ENCODE data around the gene CDX2.
"Not testable (repeated sequence)": the region's sequence is repeated elsewhere in the genome, so short reads cannot be mapped to it uniquely, and the experiment has no call there.

CDX2 gene, protein sequence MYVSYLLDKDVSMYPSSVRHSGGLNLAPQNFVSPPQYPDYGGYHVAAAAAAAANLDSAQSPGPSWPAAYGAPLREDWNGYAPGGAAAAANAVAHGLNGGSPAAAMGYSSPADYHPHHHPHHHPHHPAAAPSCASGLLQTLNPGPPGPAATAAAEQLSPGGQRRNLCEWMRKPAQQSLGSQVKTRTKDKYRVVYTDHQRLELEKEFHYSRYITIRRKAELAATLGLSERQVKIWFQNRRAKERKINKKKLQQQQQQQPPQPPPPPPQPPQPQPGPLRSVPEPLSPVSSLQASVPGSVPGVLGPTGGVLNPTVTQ

DNA sequence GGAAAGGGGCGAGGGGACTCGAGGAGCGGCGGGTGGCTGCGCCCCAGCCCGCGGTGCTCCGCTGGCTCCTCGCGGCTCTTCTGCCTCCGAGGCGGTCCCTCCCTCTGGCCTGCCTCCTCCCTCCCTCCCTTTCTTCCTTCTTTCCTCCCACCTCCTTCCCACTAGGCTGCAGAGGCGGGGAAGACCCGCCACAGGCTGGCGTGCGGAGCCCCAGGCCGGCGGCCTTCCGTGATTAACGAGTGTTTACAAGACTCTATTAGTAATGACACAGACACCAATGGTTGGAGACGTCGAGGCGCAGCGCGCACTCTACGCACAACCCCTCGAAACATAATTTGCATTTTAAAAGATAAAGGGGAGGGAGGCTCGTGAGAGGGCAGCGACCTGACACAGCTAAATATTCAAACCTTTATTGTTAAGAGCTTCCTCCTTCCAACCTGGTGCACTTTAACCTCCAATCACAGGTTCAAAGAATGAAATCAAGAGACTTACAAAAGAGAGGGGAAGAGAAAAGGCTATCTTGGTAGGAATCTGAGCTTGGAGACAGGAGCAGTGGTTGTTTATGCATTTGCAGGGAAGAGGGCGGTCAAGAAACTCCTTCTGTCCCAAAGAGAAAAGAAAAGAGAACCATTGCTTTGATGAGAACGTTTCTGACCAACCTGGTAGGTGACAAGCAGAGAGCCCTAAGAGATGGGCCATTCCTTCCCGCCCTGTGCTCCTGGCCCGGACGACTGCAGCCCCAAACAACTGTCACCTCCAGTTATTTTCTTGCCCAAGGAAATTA, at the start of gene CDX2:
CDX2 (minus strand) TSS at position 234 of the 784 bp plus-strand sequence. CDS start 309 bp downstream, outside the sequence.
- H3K4me1 Mint-ChIP-seq (ENCODE audit: low read depth): peaks cover 26% of the 10 kb centered on the region
- no peaks in the 10 kb centered on the region for H3K9me3 Mint-ChIP-seq
- no peak for DNase-seq
- no peak within 1 kb of the TSS for H3K4me3 Mint-ChIP-seq
- peaks cover 93% of the 10 kb centered on the region for H3K27me3 Mint-ChIP-seq
- H3K36me3 Mint-ChIP-seq (ENCODE audit: low read depth): no peaks in the 10 kb centered on the region
- H3K27ac Mint-ChIP-seq: peak within 1 kb of the TSS; percentile 77

DNA sequence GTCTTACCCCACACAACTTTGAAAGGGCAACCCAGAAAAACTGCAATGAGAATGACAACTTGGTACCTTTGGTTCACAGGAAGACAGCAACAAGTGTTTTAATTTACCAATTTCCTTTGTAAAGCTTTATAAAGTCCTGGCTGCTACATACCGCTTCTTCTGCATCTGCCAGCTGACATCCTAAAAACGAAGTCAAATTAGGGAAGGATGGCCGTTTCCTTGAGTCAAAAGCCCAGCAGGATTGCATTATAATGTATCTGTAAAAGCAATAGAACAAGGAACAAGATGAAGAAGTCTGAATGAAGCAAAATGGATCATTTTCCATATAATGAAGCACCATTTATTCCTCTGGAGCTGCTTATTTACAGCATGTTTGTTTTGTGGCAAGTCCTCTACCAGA, 45.2 kb upstream of the CDX2 start:
- H3K9me3 Mint-ChIP-seq: no peaks in the 10 kb centered on the region
- H3K27ac Mint-ChIP-seq: no peak overlapping the region
- no peak for DNase-seq
- no peak overlapping the region for H3K4me3 Mint-ChIP-seq
- H3K36me3 Mint-ChIP-seq (ENCODE audit: low read depth): no peaks in the 10 kb centered on the region
- peaks cover 6% of the 10 kb centered on the region for H3K27me3 Mint-ChIP-seq
- peaks cover 4% of the 10 kb centered on the region for H3K4me1 Mint-ChIP-seq (ENCODE audit: low read depth)

DNA sequence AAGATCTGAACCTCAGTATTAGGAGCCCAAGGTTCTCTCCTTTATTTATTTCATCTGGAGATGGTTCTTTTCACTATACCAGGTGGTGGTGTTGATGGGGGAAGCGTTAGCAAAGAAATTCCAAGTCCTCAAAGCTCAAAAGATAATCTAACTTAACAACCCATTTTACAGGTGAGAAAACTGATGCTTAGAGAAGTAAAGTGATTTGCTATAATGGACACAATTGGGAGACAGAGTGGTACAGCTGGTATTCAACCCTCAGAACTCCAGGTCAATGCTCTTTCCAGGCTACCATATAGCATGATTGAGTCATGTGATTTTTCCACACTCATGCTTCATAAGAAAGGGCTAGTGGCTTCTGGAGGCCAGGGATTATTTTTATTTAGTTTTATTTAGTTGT, 44.4 kb upstream of the CDX2 start:
- Mint-ChIP-seq H3K36me3 (ENCODE audit: low read depth) (no peaks in the 10 kb centered on the region), H3K4me1 (ENCODE audit: low read depth) (peaks cover 4% of the 10 kb centered on the region), H3K27ac (no peak overlapping the region), H3K4me3 (no peak overlapping the region), H3K27me3 (peaks cover 6% of the 10 kb centered on the region), H3K9me3 (no peaks in the 10 kb centered on the region)
- DNase-seq: no peak

DNA sequence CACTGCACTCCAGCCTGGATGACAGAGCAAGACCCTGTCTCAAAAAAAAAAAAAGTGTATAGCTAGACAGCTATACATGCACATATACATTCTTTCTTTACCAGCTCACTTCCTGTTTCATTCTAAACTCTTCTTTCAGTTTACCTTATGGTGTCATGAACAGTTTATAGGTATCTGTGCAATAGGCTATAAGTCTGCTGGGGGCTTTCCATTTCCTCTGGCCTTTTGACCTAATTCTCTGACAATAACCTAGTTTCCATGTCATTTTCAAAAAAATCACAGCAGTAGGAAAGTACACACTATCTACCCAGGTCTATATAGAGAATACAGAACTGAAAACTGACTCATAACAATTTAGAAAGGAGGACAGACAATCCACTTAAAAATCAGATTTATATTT, 43.8 kb upstream of the CDX2 start:
- Mint-ChIP-seq H3K36me3 (ENCODE audit: low read depth) (no peaks in the 10 kb centered on the region), H3K4me1 (ENCODE audit: low read depth) (peaks cover 4% of the 10 kb centered on the region), H3K27me3 (peaks cover 6% of the 10 kb centered on the region), H3K9me3 (no peaks in the 10 kb centered on the region), H3K4me3 (no peak overlapping the region), H3K27ac (no peak overlapping the region)
- no peak for DNase-seq

DNA sequence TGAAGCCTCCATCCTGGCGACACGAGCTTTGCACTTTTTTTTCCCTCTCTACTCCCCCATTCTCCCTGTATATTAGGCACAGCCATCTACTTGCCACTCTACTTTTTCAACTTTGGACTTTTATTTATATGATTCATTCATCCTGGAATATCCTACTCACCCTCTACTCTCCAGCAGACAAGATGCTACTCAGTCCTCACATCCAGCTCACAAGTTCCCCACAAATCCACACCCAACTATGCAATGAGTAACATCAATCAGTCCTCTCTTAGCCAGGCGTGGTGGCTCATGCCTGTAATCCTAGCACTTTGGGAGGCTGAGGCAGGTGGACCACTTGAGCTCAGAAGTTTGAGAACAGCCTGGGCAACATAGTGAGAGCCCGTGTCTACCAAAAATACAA, 43.3 kb upstream of the CDX2 start:
- H3K4me1 Mint-ChIP-seq (ENCODE audit: low read depth): peaks cover 4% of the 10 kb centered on the region
- H3K27ac Mint-ChIP-seq: no peak overlapping the region
- no peaks in the 10 kb centered on the region for H3K9me3 Mint-ChIP-seq
- no peaks in the 10 kb centered on the region for H3K36me3 Mint-ChIP-seq (ENCODE audit: low read depth)
- no peak overlapping the region for H3K4me3 Mint-ChIP-seq
- H3K27me3 Mint-ChIP-seq: peaks cover 6% of the 10 kb centered on the region
- DNase-seq: no peak

DNA sequence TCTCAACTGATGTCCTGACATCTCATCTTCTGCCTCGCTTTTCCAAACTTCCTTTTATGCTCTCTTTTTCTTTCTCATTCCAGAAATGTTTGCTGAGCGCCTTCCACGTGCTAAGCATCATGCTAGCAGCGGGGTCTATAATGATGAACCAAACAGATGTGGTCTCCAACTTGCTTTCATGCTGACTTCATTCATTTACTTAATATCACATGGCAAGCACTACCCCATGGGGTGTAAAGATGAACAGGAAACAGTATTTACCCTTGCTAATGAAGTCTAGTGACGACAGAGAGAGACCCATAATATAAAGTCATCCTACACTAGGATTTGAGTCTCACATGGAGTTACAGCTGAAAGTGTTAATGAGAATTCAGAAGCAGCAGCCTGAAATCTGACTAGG, 40.9 kb upstream of the CDX2 start:
- H3K9me3 Mint-ChIP-seq: no peaks in the 10 kb centered on the region
- no peak overlapping the region for H3K27ac Mint-ChIP-seq
- H3K27me3 Mint-ChIP-seq: peaks cover 3% of the 10 kb centered on the region
- H3K4me1 Mint-ChIP-seq (ENCODE audit: low read depth): peaks cover 3% of the 10 kb centered on the region
- H3K36me3 Mint-ChIP-seq (ENCODE audit: low read depth): no peaks in the 10 kb centered on the region
- no peak overlapping the region for H3K4me3 Mint-ChIP-seq
- no peak for DNase-seq

DNA sequence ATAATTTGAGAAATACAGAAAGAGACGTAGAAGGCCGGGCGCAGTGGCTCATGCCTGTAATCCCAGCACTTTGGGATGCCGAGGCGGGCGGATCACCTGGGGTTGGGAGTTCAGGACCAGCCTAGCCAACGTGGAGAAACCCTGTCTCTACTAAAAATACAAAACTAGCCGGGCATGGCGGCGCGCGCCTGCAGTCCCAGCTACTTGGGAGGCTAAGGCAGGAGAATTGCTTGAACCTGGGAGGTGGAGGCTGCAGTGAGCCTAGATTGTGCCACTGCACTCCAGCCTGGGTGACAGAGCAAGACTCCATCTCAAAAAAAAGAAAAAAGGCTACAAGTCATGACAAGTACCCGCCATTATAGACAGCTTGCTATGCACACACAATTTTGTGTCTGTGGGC, 35.9 kb upstream of the CDX2 start:
- H3K4me3 Mint-ChIP-seq; H3K36me3 Mint-ChIP-seq (ENCODE audit: low read depth); H3K27me3 Mint-ChIP-seq; H3K27ac Mint-ChIP-seq; H3K4me1 Mint-ChIP-seq (ENCODE audit: low read depth); H3K9me3 Mint-ChIP-seq; DNase-seq: not testable (repeated sequence)

DNA sequence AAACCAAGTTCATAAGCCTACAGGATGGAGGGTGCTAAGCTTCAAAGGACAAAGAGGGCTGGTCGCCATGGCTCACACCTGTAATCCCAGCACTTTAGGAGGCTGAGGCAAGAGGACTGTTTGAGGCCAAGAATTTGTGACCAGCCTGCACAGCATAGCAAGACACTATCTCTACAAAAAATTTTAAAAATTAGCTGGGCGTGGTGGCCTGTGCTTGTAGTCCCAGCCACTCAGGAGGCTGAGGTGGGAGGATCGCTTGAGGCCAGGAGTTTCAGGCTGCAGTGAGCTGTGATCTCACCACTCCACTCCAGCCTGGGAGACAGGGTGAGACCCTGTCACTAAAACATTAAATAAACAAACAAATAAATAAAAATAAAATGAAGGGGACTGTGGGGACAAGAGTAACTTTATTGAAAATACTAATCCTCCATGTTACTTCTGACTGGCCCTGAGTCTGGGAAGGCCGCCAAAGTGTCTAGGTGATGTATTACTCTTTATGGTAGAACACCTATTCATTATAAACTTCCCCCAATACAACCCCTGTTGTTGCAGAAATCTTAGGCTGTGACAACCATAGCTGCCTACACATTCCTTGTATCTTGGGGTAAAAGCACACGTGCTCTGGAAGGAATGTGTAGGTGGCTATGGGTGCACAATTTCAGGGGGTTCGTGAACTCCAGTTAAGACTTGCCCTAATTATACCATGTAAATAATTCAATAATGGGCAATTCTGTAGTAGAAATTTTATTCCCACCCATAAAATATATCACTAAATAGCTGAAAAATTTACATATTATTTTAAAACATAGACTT, 34.0 kb upstream of the CDX2 start:
- peaks cover 2% of the 10 kb centered on the region for H3K4me1 Mint-ChIP-seq (ENCODE audit: low read depth)
- no peak for DNase-seq
- H3K9me3 Mint-ChIP-seq: no peaks in the 10 kb centered on the region
- no peak overlapping the region for H3K27ac Mint-ChIP-seq
- no peak overlapping the region for H3K4me3 Mint-ChIP-seq
- H3K27me3 Mint-ChIP-seq: no peaks in the 10 kb centered on the region
- no peaks in the 10 kb centered on the region for H3K36me3 Mint-ChIP-seq (ENCODE audit: low read depth)

DNA sequence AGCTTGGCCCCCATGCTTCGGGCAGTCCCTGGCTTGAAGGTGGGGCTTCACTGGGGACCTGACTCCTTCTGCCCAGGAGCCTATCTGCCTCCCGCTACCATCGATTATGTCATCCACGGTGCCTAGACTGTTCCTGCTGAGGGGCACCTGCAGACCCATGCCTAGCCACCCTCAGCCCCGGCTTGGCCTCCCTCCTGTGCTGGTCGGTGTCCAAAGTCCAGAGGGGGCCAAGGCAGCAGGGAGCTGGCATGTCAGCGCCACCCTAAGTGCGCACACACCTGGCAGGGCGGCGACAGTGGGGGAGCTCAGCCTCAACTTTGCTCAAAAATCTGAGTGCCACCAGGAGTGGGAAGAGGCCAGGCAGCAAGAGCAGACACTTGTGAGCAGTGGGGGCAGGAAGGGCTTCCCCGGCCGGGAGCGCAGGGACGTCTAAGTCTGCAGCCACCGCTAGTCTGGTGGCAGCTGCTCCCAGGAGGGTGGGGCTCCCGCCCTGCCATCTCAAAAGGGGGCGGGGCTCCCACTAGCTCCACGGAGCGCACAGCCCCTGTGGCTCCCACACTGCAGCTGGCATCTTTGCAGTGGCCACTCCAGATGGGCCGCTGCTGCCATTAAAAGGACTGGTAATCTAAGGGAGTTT, 32.8 kb upstream of the CDX2 start:
- Mint-ChIP-seq H3K27me3 (no peaks in the 10 kb centered on the region), H3K9me3 (no peaks in the 10 kb centered on the region), H3K27ac (no peak overlapping the region), H3K4me1 (ENCODE audit: low read depth) (peaks cover 3% of the 10 kb centered on the region), H3K4me3 (no peak overlapping the region), H3K36me3 (ENCODE audit: low read depth) (no peaks in the 10 kb centered on the region)
- no peak for DNase-seq

DNA sequence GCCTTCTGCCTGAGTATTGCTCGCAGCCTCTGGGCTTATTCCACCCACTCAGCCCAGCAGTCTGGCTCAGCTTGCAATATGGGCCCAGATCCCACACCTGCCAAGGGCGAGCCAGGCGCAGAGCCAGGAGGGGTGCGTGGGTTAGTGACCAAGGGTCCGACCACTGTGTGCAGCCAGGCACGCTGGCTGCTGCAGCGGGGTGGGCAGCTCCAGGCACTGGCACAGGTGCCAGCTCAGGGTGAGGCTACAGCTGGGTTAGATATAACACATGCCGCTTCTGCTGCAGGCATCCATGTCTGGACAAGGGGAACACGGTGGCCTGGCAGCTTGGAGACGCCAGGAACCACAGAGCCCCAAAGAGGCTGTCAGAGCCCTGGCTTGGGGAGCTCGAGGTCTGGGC, 31.9 kb upstream of the CDX2 start:
- peaks cover 3% of the 10 kb centered on the region for H3K4me1 Mint-ChIP-seq (ENCODE audit: low read depth)
- no peak for DNase-seq
- H3K9me3 Mint-ChIP-seq: no peaks in the 10 kb centered on the region
- no peak overlapping the region for H3K27ac Mint-ChIP-seq
- H3K4me3 Mint-ChIP-seq: no peak overlapping the region
- H3K36me3 Mint-ChIP-seq (ENCODE audit: low read depth): no peaks in the 10 kb centered on the region
- no peaks in the 10 kb centered on the region for H3K27me3 Mint-ChIP-seq

DNA sequence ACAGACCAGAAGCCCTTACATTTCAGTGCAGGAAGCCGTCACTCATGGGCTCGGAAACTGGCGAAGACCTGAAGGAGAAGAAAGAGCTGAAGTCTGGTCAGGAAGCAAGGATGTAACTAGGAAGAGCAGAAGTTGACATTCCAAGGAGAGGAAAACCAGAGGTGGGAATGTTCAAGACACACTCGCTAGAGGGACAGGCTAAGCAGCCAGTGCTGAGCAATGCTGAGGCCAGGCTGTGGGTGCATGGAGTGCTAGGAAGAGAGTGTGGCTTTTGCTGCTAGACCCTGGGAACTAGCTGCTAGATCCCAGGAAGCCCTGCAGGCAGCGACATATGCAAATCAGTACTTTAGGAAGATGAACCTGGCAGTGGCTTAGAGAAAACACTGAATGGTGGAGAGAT, 31.5 kb upstream of the CDX2 start:
- Mint-ChIP-seq H3K9me3 (no peaks in the 10 kb centered on the region), H3K27me3 (no peaks in the 10 kb centered on the region), H3K4me3 (no peak overlapping the region), H3K36me3 (ENCODE audit: low read depth) (no peaks in the 10 kb centered on the region), H3K4me1 (ENCODE audit: low read depth) (peaks cover 3% of the 10 kb centered on the region), H3K27ac (no peak overlapping the region)
- DNase-seq: no peak

DNA sequence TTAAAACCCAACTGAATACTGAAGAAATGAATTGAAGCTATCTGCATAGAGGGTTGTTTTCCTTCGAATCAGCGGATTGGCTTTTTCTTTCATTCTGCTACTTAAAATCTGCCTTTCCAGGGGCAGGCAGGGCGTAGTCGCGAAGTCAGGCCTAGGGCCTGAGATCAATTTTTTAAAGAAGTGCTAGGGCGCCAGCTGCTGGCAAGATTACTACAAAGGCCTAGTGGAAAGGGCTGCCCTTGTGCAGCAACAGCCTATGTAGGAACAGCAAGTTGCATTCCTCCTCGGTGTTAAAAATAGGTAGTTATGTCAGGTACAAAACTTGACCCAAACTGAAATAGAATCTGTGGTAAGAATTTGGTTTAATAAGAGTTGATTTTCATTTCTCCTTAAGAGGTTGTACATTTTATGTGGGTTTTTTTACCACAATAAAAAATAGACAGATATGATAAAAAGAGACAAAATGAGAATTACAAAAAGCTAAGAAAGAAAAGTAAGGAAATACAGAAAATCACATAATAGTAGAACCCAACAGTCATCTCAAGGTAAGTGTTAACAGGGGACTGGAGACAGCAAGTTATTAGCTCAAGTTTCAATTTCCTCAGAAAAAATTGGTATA, 28.9 kb upstream of the CDX2 start:
- DNase-seq: no peak
- H3K36me3 Mint-ChIP-seq (ENCODE audit: low read depth): no peaks in the 10 kb centered on the region
- H3K27me3 Mint-ChIP-seq: no peaks in the 10 kb centered on the region
- H3K9me3 Mint-ChIP-seq: no peaks in the 10 kb centered on the region
- H3K27ac Mint-ChIP-seq: no peak overlapping the region
- H3K4me1 Mint-ChIP-seq (ENCODE audit: low read depth): peaks cover 3% of the 10 kb centered on the region
- no peak overlapping the region for H3K4me3 Mint-ChIP-seq

DNA sequence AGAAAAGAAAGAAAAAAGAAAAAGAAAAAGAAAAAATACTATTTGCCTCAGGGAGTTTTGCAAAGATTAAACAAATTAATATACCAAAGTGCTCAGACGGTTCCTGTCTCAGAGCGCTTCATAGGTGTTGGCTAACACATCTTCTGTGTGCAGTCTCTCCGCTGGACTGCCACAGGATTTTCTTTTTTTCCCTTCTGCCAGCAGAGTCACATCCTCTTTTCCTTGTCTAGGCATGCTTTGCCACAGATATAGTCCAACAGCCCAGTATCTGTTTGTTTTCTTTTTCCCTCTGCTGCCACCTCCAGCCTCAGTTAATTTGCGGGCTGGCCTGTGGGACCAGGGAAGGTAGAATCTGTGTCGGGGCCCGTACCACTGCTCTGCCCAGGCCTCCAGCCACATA, 22.8 kb upstream of the CDX2 start:
- DNase-seq: no peak
- H3K4me3 Mint-ChIP-seq: no peak overlapping the region

DNA sequence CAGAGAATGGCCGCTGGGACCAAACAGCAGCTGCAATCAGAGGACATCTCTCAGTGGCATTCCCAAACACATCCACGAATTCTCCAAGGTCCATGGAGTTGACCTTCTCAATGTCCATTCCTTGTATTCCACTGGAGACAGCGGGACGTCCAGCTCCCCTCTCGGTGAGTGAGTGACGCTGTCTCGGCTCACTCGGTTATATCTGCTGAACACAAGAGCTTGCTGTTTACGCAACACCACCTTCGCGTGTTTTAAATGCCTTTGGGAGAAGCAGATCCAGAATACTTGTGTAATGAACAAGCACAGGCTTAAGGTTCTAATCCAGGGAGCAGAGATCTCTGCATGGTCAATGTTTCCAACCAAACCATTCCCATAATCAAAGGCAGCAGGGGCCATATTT, 19.4 kb upstream of the CDX2 start, which contains the start of gene URAD:
URAD (minus strand) TSS at position 174 of the 400 bp plus-strand sequence; CDS start at position 118, 56 bp downstream.
- DNase-seq: no peak
- no peaks in the 10 kb centered on the region for H3K4me1 Mint-ChIP-seq (ENCODE audit: low read depth)
- H3K27ac Mint-ChIP-seq: no peak within 1 kb of the TSS
- H3K27me3 Mint-ChIP-seq: peaks cover 37% of the 10 kb centered on the region
- H3K4me3 Mint-ChIP-seq: no peak within 1 kb of the TSS
- H3K9me3 Mint-ChIP-seq: no peaks in the 10 kb centered on the region
- no peaks in the 10 kb centered on the region for H3K36me3 Mint-ChIP-seq (ENCODE audit: low read depth)

More for the DNA sequence above, 22.8 kb upstream of the CDX2 start:
- Mint-ChIP-seq H3K27me3 (peaks cover 14% of the 10 kb centered on the region), H3K27ac (no peak overlapping the region), H3K36me3 (ENCODE audit: low read depth) (no peaks in the 10 kb centered on the region), H3K4me1 (ENCODE audit: low read depth) (no peaks in the 10 kb centered on the region), H3K9me3 (no peaks in the 10 kb centered on the region)
